A673 (cell line): ENCODE measurements around the gene CTNNA2. TPM values are rescaled to one million over a fixed set of nuclear protein-coding genes. Genes with fewer than 3 reads are reported as not detected.

Source experiments
- BruUV-seq: library from RNA; stranded (reverse); fragments of 400-500 nt; replicated peaks from 2 replicates; lab custom pipeline; 2021; lab: Mats Ljungman, UMichigan
- CTCF ChIA-PET: fragments of 300-600 bp; sonication (Branson Sonifier 250); formaldehyde crosslinking; loops from one replicate; lab custom pipeline; 2022; ENCODE audit warnings: antibody characterized with exemption; lab: Charles Lee
- POLR2A ChIA-PET: fragments of 300-600 bp; sonication (Branson Sonifier 250); formaldehyde crosslinking; loops from one replicate; lab custom pipeline; 2022; ENCODE audit warnings: antibody characterized with exemption; ENCODE audit not compliant: low non-redundant PET; lab: Charles Lee
- DNase-seq: peaks from one replicate; pipeline ENCODE4 v3.0.0-alpha.2; 2015; ENCODE audit warnings: low spot score
- H3K27ac ChIP-seq: fragments of 200-600 bp; sonication (generic); 2 replicates; pipeline ENCODE4 v1.5.1; 2016; ENCODE audit warnings: mixed run types, low read depth, mild to moderate bottlenecking, mixed read lengths, antibody characterized with exemption, low read length; ENCODE audit not compliant: poor library complexity, severe bottlenecking
- H3K27me3 ChIP-seq: fragments of 200-600 bp; sonication (generic); replicated peaks from 2 replicates; pipeline ENCODE4 v1.6.1; 2017; ENCODE audit warnings: mixed run types, low read depth, mild to moderate bottlenecking, mixed read lengths, antibody characterized with exemption, low read length; ENCODE audit not compliant: insufficient read depth, poor library complexity
- H3K36me3 ChIP-seq: fragments of 200-600 bp; sonication (generic); 2 replicates; pipeline ENCODE4 v1.6.1; 2016; ENCODE audit warnings: mixed run types, mild to moderate bottlenecking, mixed read lengths, antibody characterized with exemption, low read length; ENCODE audit not compliant: insufficient read depth, poor library complexity, severe bottlenecking
- H3K4me1 ChIP-seq: fragments of 200-600 bp; sonication (generic); 2 replicates; pipeline ENCODE4 v1.6.1; 2017; ENCODE audit warnings: mixed run types, mild to moderate bottlenecking, mixed read lengths, antibody characterized with exemption, low read length; ENCODE audit not compliant: insufficient read depth, poor library complexity, severe bottlenecking
- H3K4me3 ChIP-seq: fragments of 200-600 bp; sonication (generic); 2 replicates; pipeline ENCODE4 v1.5.1; 2016; ENCODE audit warnings: low read depth, mixed run types, mild to moderate bottlenecking, mixed read lengths, low read length; ENCODE audit not compliant: poor library complexity, severe bottlenecking
- H3K9me3 ChIP-seq: fragments of 200-600 bp; sonication (generic); 2 replicates; pipeline ENCODE4 v1.6.1; 2016; ENCODE audit warnings: mixed run types, low read depth, mild to moderate bottlenecking, mixed read lengths, antibody characterized with exemption, low read length; ENCODE audit not compliant: poor library complexity, severe bottlenecking
- EZH2 ChIP-seq: fragments of 200-600 bp; sonication (generic); IDR thresholded peaks from 2 replicates; pipeline ENCODE4 v1.6.1; 2017; ENCODE audit warnings: borderline replicate concordance, low read depth, mild to moderate bottlenecking, mixed read lengths, antibody characterized with exemption, low read length; ENCODE audit not compliant: poor library complexity, severe bottlenecking
- intact Hi-C: fragments of 100-400 bp; cut with micrococcal nuclease; formaldehyde crosslinking; loops from one replicate; pipeline ENCODE4 v1.10.0; 2022; ENCODE audit not compliant: unreplicated experiment
- total RNA-seq: library from RNA; stranded (reverse); gene quantifications from 2 replicates; pipeline ENCODE4 v1.2.3, GENCODE V29; 2021
- TF ChIP-seq, protein P1 (sequence below): fragments of 300-800, 200-600 bp; sonication (generic); conservative IDR thresholded peaks from 2 replicates; pipeline ENCODE4 v1.5.1; 2017; ENCODE audit warnings: low read depth, mild to moderate bottlenecking, antibody characterized with exemption, low read length, moderate library complexity, mixed read lengths

CTNNA2 gene
- total RNA-seq, 1 experiment from 2014 or later = not detected

DNA sequence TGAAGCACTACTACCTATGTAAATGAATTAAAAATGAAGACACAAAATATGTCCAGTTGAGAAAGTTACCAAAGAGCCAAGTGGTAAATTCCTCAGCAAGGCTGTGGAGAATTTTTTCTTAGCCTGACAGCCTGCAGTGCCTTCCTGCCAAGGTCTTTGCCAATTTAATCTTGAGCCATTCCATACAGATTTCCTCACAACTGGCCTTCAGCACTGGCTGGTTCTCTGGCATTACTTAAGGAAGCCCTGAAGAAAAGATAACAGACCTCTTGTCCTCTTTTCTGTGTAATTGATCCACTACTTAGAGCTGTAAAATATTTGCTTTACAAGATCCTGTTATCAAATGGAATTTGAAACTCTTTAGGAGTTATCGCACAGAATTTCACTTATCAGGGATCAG, 1125.9 kb downstream of the CTNNA2 start:
- intact Hi-C loops = no loop called here
- BruUV-seq = no TSS peak
- H3K36me3 ChIP-seq = no peaks in the 10 kb centered on the region
- ChIA-PET POLR2A (no interaction called here), CTCF (no interaction called here)
- H3K9me3 ChIP-seq = peaks cover 23% of the 10 kb centered on the region
- H3K4me1 ChIP-seq = no peaks in the 10 kb centered on the region
- no peak overlapping the region for H3K27ac ChIP-seq
- no peak for TF ChIP-seq EZH2
- TF ChIP-seq, protein P1, sequence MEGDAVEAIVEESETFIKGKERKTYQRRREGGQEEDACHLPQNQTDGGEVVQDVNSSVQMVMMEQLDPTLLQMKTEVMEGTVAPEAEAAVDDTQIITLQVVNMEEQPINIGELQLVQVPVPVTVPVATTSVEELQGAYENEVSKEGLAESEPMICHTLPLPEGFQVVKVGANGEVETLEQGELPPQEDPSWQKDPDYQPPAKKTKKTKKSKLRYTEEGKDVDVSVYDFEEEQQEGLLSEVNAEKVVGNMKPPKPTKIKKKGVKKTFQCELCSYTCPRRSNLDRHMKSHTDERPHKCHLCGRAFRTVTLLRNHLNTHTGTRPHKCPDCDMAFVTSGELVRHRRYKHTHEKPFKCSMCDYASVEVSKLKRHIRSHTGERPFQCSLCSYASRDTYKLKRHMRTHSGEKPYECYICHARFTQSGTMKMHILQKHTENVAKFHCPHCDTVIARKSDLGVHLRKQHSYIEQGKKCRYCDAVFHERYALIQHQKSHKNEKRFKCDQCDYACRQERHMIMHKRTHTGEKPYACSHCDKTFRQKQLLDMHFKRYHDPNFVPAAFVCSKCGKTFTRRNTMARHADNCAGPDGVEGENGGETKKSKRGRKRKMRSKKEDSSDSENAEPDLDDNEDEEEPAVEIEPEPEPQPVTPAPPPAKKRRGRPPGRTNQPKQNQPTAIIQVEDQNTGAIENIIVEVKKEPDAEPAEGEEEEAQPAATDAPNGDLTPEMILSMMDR = no peak
- H3K27me3 ChIP-seq = no peaks in the 10 kb centered on the region
- no peak overlapping the region for H3K4me3 ChIP-seq
- no peak for DNase-seq

- Histone ChIP-seq H3K27me3 (no peaks in the 10 kb centered on the region), H3K36me3 (no peaks in the 10 kb centered on the region), H3K27ac (no peak overlapping the region), H3K4me1 (no peaks in the 10 kb centered on the region), H3K4me3 (no peak overlapping the region), H3K9me3 (peaks cover 27% of the 10 kb centered on the region)
- DNase-seq = no peak
- intact Hi-C loops = no loop called here
- TF ChIP-seq, protein P1 = no peak
- TF ChIP-seq EZH2 = no peak
- ChIA-PET CTCF (no interaction called here), POLR2A (no interaction called here)
- no TSS peak for BruUV-seq
These were observed 1129.6 kb downstream of the CTNNA2 start for GRCh38 chr2:80642465-80642864.

DNA sequence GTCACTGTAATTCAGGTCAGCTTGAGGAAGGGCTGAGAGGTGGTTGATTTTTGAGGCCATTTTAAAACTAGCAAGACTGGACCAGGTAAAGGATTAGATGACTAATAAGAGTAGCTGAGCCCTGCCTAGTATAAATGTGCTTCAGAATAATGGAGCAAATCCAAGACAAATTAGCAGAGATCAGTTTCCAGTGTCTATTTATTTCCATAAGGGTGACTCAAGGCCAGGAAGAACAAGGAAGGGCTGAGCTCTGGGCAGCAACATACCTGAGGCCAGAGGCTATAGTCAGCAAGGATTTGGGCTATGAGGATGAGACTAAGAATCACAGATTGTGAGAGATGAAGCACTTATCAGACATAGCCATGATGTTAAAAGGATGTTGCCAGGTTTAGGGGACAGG, 1130.7 kb downstream of the CTNNA2 start:
- POLR2A ChIA-PET = no interaction called here
- Histone ChIP-seq H3K4me3 (no peak overlapping the region), H3K36me3 (no peaks in the 10 kb centered on the region), H3K9me3 (peaks cover 23% of the 10 kb centered on the region), H3K4me1 (no peaks in the 10 kb centered on the region), H3K27ac (no peak overlapping the region), H3K27me3 (no peaks in the 10 kb centered on the region)
- intact Hi-C loops = no loop called here
- CTCF ChIA-PET = no interaction called here
- TF ChIP-seq EZH2 = no peak
- TF ChIP-seq, protein P1 = no peak
- no peak for DNase-seq
- BruUV-seq = no TSS peak
